GM21576 (cell line): ENCODE measurements around the gene UQCRQ.
"Not testable (repeated sequence)": the region's sequence is repeated elsewhere in the genome, so short reads cannot be mapped to it uniquely, and the experiment has no call there.

Experiments used
- ATAC-seq: cut with Tn5 transposase; IDR thresholded peaks from one replicate; pipeline ENCODE4 v1.9.1; 2021; ENCODE audit warnings: mild to moderate bottlenecking, moderate library complexity; ENCODE audit not compliant: unreplicated experiment

The UQCRQ gene

GRCh38 chr5:132831095-132831860, 35.2 kb upstream of the UQCRQ start:
- ATAC-seq, result no peak

- ATAC-seq, result no peak
Observed at GRCh38 chr5:132832612-132833011, 33.8 kb upstream of the UQCRQ start.

- ATAC-seq, result no peak
Observed at GRCh38 chr5:132834057-132834456, 32.4 kb upstream of the UQCRQ start.

GRCh38 chr5:132836852-132837251, 29.6 kb upstream of the UQCRQ start:
- no peak for ATAC-seq

GRCh38 chr5:132837868-132838267, 28.6 kb upstream of the UQCRQ start:
- ATAC-seq, result no peak

GRCh38 chr5:132838516-132839282, 27.7 kb upstream of the UQCRQ start:
- no peak for ATAC-seq

GRCh38 chr5:132839426-132840301, 26.8 kb upstream of the UQCRQ start:
- no peak for ATAC-seq

GRCh38 chr5:132840313-132840712, 26.1 kb upstream of the UQCRQ start:
- ATAC-seq, result no peak

GRCh38 chr5:132840896-132841295, 25.5 kb upstream of the UQCRQ start:
- ATAC-seq, result no peak

- no peak for ATAC-seq
Observed at GRCh38 chr5:132841305-132841704, 25.1 kb upstream of the UQCRQ start.

- ATAC-seq, result no peak
Observed at GRCh38 chr5:132848270-132848669, 18.2 kb upstream of the UQCRQ start.

- no peak for ATAC-seq
Observed at GRCh38 chr5:132849347-132849746, 17.1 kb upstream of the UQCRQ start.

GRCh38 chr5:132850066-132850465, 16.4 kb upstream of the UQCRQ start:
- ATAC-seq, result no peak

- ATAC-seq, result no peak
Observed at GRCh38 chr5:132853323-132853722, 13.1 kb upstream of the UQCRQ start.

- ATAC-seq, result no peak
Observed at GRCh38 chr5:132853790-132854189, 12.7 kb upstream of the UQCRQ start.

GRCh38 chr5:132854301-132854700, 12.1 kb upstream of the UQCRQ start:
- no peak for ATAC-seq

GRCh38 chr5:132854992-132855391, 11.4 kb upstream of the UQCRQ start:
- not testable (repeated sequence) for ATAC-seq

GRCh38 chr5:132856011-132856410, 10.4 kb upstream of the UQCRQ start:
- ATAC-seq, result no peak

- no peak for ATAC-seq
Observed at GRCh38 chr5:132859889-132860437, 6.5 kb upstream of the UQCRQ start.

GRCh38 chr5:132860742-132861141, 5.7 kb upstream of the UQCRQ start:
- ATAC-seq, result no peak
